Panc1 (cell line): ENCODE measurements around the gene ZNF586.

Source experiments
- POLR2AphosphoS5 ChIP-seq: IDR thresholded peaks from 2 replicates; pipeline ENCODE4 v1.6.1; 2012; ENCODE audit warnings: mild to moderate bottlenecking, low read depth, low read length, moderate library complexity
- SIN3A ChIP-seq: IDR thresholded peaks from 2 replicates; pipeline ENCODE4 v1.6.1; 2012; ENCODE audit warnings: low read depth, mild to moderate bottlenecking, low read length, moderate library complexity, borderline replicate concordance; ENCODE audit not compliant: insufficient read depth
- TCF7L2 ChIP-seq: IDR thresholded peaks from 2 replicates; pipeline ENCODE4 v1.6.1; 2011; ENCODE audit warnings: mild to moderate bottlenecking, low read depth, low read length, inconsistent platforms
- TF ChIP-seq, protein P1 (sequence below): fragments of 450-650 bp; IDR thresholded peaks from 2 replicates; pipeline ENCODE4 v1.5.1; 2017; ENCODE audit warnings: mild to moderate bottlenecking
- TF ChIP-seq, protein P2 (sequence below), 2 experiments: IDR thresholded peaks; 2 replicates each; pipeline ENCODE4 v1.6.1; 2011 to 2012; ENCODE audit warnings: low read depth in 2 of 2, control low read depth in 1 of 2, low read length in 1 of 2, mild to moderate bottlenecking in 1 of 2, moderate library complexity in 1 of 2; ENCODE audit not compliant: insufficient read depth in 1 of 2

DNA sequence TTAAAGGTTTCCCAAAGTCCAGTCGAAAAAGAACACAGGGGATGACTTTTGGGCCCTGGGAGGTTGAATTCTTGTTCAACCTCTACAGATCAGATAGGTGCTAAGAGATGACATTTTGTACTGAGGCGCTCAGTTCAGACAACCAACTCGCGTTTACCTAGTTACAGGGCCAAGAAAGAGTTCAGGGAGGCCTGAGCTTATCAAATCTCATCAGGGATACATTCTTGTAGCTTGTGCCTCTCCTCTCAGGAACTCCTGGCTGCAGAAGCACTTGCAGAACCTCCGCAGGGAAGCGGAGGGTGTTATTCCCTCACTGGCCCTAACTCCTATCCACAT lies 22.0 kb upstream of the ZNF586 start:
- TF ChIP-seq, protein P1, sequence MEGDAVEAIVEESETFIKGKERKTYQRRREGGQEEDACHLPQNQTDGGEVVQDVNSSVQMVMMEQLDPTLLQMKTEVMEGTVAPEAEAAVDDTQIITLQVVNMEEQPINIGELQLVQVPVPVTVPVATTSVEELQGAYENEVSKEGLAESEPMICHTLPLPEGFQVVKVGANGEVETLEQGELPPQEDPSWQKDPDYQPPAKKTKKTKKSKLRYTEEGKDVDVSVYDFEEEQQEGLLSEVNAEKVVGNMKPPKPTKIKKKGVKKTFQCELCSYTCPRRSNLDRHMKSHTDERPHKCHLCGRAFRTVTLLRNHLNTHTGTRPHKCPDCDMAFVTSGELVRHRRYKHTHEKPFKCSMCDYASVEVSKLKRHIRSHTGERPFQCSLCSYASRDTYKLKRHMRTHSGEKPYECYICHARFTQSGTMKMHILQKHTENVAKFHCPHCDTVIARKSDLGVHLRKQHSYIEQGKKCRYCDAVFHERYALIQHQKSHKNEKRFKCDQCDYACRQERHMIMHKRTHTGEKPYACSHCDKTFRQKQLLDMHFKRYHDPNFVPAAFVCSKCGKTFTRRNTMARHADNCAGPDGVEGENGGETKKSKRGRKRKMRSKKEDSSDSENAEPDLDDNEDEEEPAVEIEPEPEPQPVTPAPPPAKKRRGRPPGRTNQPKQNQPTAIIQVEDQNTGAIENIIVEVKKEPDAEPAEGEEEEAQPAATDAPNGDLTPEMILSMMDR, result no peak
- no peak for TF ChIP-seq POLR2AphosphoS5
- TF ChIP-seq, protein P2, sequence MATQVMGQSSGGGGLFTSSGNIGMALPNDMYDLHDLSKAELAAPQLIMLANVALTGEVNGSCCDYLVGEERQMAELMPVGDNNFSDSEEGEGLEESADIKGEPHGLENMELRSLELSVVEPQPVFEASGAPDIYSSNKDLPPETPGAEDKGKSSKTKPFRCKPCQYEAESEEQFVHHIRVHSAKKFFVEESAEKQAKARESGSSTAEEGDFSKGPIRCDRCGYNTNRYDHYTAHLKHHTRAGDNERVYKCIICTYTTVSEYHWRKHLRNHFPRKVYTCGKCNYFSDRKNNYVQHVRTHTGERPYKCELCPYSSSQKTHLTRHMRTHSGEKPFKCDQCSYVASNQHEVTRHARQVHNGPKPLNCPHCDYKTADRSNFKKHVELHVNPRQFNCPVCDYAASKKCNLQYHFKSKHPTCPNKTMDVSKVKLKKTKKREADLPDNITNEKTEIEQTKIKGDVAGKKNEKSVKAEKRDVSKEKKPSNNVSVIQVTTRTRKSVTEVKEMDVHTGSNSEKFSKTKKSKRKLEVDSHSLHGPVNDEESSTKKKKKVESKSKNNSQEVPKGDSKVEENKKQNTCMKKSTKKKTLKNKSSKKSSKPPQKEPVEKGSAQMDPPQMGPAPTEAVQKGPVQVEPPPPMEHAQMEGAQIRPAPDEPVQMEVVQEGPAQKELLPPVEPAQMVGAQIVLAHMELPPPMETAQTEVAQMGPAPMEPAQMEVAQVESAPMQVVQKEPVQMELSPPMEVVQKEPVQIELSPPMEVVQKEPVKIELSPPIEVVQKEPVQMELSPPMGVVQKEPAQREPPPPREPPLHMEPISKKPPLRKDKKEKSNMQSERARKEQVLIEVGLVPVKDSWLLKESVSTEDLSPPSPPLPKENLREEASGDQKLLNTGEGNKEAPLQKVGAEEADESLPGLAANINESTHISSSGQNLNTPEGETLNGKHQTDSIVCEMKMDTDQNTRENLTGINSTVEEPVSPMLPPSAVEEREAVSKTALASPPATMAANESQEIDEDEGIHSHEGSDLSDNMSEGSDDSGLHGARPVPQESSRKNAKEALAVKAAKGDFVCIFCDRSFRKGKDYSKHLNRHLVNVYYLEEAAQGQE (IDR thresholded peaks at IDR 0.05; ENCODE audit: insufficient read depth in 1 of 2, low read depth in 2 of 2, low read length in 1 of 2), result no peak
- TF ChIP-seq TCF7L2, result no peak
- no peak for TF ChIP-seq SIN3A
